Mucosa of rectum (tissue), 2 donors: ENCODE data around the gene CA9.

Source experiments
- H3K27ac ChIP-seq, 2 donors: one replicate each; pipeline ENCODE4 v1.7.0; 2013; ENCODE audit warnings: inconsistent platforms in 2 of 2, low read depth in 2 of 2, low read length in 2 of 2
- H3K27me3 ChIP-seq, 2 donors: one replicate each; pipeline ENCODE4 v1.7.0; 2013; ENCODE audit warnings: low read length in 2 of 2; ENCODE audit not compliant: control insufficient read depth in 2 of 2, insufficient read depth in 2 of 2
- H3K36me3 ChIP-seq, 2 donors: one replicate each; pipeline ENCODE4 v1.7.0; 2013; ENCODE audit warnings: low read length in 2 of 2; ENCODE audit not compliant: control insufficient read depth in 2 of 2, insufficient read depth in 2 of 2
- H3K4me1 ChIP-seq, 2 donors: one replicate each; pipeline ENCODE4 v1.7.0; 2013; ENCODE audit warnings: low read length in 2 of 2, mild to moderate bottlenecking in 1 of 2; ENCODE audit not compliant: control insufficient read depth in 2 of 2, insufficient read depth in 2 of 2
- H3K4me3 ChIP-seq, 2 donors: one replicate each; pipeline ENCODE4 v1.7.0; 2013; ENCODE audit warnings: low read length in 2 of 2
- H3K9ac ChIP-seq, 2 donors: one replicate each; pipeline ENCODE4 v1.7.0; 2013; ENCODE audit warnings: low read length in 2 of 2, low read depth in 1 of 2, mild to moderate bottlenecking in 1 of 2
- H3K9me3 ChIP-seq, 2 donors: one replicate each; pipeline ENCODE4 v1.7.0; 2013; ENCODE audit warnings: low read length in 2 of 2; ENCODE audit not compliant: control insufficient read depth in 2 of 2
- donor health status: healthy.
- donor health status: Normal muscosa, but diverticular disease.

Gene CA9

DNA sequence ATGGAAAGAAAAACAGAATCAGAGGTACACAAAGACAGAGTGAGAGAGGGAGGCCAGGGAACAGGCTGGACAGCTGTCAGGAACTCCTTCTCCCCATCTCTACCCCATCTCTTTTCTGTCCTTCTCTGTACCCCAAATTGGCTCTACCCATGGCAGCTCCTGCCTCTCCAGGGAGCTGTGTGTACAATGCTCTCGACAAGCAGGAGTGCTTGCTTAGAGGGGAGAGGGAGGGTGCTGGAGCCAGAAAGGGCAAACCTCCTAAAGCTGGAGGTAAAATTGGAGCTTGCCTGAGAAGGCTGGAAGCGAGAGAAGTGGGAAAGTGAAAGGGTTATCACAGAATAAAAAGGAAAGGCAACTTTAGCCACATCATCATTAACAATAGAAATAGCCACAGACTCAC is 9.6 kb downstream of the CA9 start:
- H3K9me3 ChIP-seq, result no peaks in the 10 kb centered on the region
- H3K36me3 ChIP-seq, result no peaks in the 10 kb centered on the region
- no peak overlapping the region for H3K9ac ChIP-seq
- no peaks in the 10 kb centered on the region for H3K4me1 ChIP-seq
- no peak overlapping the region for H3K4me3 ChIP-seq
- no peaks in the 10 kb centered on the region for H3K27me3 ChIP-seq
- no peak overlapping the region for H3K27ac ChIP-seq

DNA sequence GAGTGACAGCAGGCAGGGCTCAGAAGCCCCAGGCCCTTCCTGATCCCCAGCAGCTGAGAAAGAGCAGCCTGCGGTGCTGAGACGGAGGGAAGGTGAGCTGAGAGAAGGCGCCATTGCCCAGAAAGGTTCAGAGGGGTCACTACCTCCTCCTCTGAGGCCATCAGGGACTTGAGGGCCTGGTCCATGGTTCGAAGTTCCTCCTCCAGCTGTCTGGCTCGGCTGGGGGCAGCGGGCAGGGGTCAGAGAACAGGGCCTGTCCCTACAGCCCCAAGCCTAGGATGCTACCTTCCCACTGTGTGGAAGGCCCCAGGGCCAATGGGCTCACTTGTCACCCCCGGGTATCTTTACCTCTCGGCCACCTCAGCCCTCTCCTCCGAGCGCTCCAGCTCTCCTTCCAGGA is 11.2 kb downstream of the CA9 start:
- Histone ChIP-seq H3K4me3 (no peak overlapping the region), H3K36me3 (no peaks in the 10 kb centered on the region), H3K9ac (no peak overlapping the region)

DNA sequence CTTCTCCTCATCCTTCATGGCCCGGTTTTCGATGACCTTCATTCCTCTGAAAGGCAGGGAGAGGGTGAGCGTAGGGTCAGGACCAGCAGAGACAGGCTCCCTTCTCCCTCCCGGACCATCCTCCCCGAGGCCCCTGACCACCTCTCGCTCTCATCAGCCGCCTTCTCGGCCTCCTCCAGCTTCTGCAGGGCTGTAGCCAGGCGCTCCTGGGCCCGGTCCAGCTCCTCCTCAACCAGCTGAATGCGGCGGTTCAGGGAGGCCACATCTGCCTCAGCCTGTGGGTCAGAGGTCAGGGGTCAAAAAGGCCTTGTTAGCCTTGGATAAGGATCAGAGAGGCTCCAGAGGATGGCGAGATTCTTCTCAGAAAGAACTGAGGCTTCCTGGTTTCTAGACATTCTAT is 11.8 kb downstream of the CA9 start:
- Histone ChIP-seq H3K27me3 (no peaks in the 10 kb centered on the region), H3K36me3 (no peaks in the 10 kb centered on the region), H3K27ac (no peak overlapping the region), H3K4me3 (peak overlapping the region in 1 of 2 donors; percentile 33), H3K4me1 (peaks cover 2 to 6% of the 10 kb centered on the region in 2 donors), H3K9me3 (no peaks in the 10 kb centered on the region), H3K9ac (no peak overlapping the region)

More for the DNA sequence above, 11.2 kb downstream of the CA9 start:
- H3K27me3 ChIP-seq, result no peaks in the 10 kb centered on the region
- no peak overlapping the region for H3K27ac ChIP-seq
- no peaks in the 10 kb centered on the region for H3K9me3 ChIP-seq
- peaks cover 0 to 3% of the 10 kb centered on the region in 2 donors for H3K4me1 ChIP-seq

DNA sequence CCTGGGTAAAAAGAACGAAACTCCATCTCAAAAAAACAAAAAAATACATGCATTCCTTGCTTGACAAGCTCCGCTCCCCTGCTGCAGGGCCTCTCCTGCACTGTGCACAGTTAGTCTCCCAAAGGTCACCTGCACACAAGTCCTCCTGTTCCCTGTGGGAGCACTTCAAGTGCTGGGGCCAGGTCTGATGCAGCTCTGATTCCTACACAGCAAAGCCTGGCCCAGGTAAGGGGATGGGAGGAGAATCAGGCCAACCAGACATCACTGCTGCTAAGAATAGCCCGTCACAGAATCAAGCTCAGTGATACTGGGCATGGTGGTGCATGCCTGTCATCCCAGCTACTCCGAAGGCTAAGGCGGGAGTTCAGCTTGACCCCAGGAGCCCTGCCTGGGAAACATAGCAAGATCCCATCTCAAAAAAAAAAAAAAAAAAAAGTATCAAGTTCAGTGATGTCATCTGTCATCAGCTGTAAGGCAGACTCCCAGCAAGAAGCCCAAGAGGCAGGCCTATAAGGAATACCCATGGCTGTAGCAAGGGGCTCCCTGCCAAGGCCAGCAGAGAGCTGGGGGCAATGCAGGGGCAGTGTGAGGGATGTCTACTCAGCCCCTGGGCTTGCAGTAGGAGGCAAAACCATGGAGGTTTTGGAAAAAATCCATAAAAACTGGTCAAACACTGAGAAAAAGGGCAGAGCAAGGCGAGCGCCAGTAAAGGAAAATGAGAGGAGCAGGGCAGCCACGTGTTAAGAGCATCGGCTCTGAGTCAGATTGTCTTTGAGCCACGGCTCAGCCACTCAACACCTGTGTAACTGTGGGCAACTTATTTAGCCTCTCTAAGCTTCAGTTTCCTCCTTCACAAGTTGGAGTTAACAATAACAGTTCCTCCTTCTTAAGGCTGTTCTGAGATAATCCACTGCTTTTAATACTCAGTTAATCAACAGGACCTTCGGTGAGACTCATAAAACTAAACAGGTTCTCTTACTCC is 12.8 kb downstream of the CA9 start:
- Histone ChIP-seq H3K27me3 (no peaks in the 10 kb centered on the region), H3K27ac (peak overlapping the region in 1 of 2 donors; percentile 3), H3K36me3 (no peaks in the 10 kb centered on the region), H3K4me1 (peaks cover 6 to 7% of the 10 kb centered on the region in 2 donors), H3K9me3 (no peaks in the 10 kb centered on the region), H3K9ac (no peak overlapping the region), H3K4me3 (peak overlapping the region in 1 of 2 donors; percentile 34)

- H3K4me3 ChIP-seq, result peak overlapping the region in 1 of 2 donors; percentile 48
Measured at GRCh38 chr9:35687306-35687705, 13.6 kb downstream of the CA9 start.

GRCh38 chr9:35687972-35688557 is 14.3 kb downstream of the CA9 start:
- peak overlapping the region in 1 of 2 donors; percentile 62 for H3K4me3 ChIP-seq
- H3K9me3 ChIP-seq, result no peaks in the 10 kb centered on the region
- H3K9ac ChIP-seq, result peak overlapping the region in 1 of 2 donors; percentile 12
- peaks cover 6 to 8% of the 10 kb centered on the region in 2 donors for H3K4me1 ChIP-seq
- H3K27me3 ChIP-seq, result no peaks in the 10 kb centered on the region
- H3K36me3 ChIP-seq, result no peaks in the 10 kb centered on the region
- H3K27ac ChIP-seq, result peak overlapping the region; percentile 49 to 86

More at GRCh38 chr9:35687306-35687705, 13.6 kb downstream of the CA9 start:
- peak overlapping the region in 1 of 2 donors; percentile 86 for H3K27ac ChIP-seq
- peak overlapping the region in 1 of 2 donors; percentile 34 for H3K9ac ChIP-seq
- H3K9me3 ChIP-seq, result no peaks in the 10 kb centered on the region
- H3K4me1 ChIP-seq, result peaks cover 6 to 8% of the 10 kb centered on the region in 2 donors
- H3K27me3 ChIP-seq, result no peaks in the 10 kb centered on the region
- H3K36me3 ChIP-seq, result no peaks in the 10 kb centered on the region

DNA sequence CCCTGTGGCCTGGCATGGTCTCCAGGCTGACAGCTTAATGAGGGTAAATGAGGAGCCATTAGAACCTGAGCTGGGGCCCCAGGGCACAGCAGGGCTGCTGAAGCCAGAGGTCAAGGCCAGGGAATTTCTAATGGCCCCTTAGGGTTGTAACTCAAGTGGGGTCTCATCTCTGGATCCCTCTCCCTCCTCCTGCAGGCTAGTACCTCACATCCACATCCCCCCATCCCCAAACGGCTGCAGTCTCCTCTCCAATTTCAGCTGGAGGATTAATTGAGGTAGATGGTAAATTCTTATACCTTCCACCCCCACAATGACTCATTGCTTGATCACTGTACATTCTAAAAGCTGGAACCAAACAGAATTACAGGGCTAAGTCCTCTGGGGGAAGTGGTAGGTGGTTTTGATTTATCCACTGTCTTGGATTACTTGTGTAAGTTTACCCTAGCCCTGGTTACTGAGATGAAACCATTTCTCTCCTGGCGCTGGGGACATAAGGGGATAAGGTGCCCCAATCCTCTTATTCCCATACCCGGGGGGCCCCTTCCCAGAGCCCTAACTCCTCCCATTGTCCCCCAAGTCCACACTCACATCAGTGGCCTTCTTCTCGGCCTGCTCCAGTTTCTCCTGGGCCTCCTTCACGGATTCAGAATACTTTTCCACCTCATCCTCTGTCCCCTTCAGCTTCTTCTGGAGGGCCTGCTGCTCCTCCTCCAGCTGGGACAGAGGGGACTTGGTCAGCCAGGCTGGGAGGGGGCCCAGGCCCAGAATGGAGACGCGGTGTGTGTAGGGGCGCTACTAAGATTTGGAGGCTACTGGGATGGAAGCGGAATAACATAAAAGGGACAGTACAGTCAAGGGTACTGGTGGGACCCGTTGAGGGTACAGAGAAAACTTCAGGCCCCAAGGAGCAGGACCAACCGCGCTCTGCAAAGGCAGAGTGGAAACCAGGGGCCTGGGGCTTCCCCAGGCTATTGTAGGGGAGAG is 15.1 kb downstream of the CA9 start:
- Histone ChIP-seq H3K36me3 (no peaks in the 10 kb centered on the region), H3K4me3 (peak overlapping the region; percentile 62 to 77), H3K27me3 (no peaks in the 10 kb centered on the region), H3K4me1 (peaks cover 6 to 8% of the 10 kb centered on the region in 2 donors), H3K9ac (peak overlapping the region; percentile 21 to 56), H3K9me3 (no peaks in the 10 kb centered on the region), H3K27ac (peak overlapping the region; percentile 69 to 86)

- Histone ChIP-seq H3K4me1 (peaks cover 6 to 8% of the 10 kb centered on the region in 2 donors), H3K27ac (peak within 1 kb of the TSS; percentile 82 to 86), H3K4me3 (peak within 1 kb of the TSS; percentile 67 to 77), H3K9me3 (no peaks in the 10 kb centered on the region), H3K27me3 (no peaks in the 10 kb centered on the region), H3K9ac (peak within 1 kb of the TSS; percentile 64 to 77), H3K36me3 (no peaks in the 10 kb centered on the region)
Measured at GRCh38 chr9:35689542-35690293, 16.0 kb downstream of the CA9 start, which contains the start of gene TPM2. TPM2 (minus strand) TSS chr9:35689925; CDS start chr9:35689817, 108 bp downstream.

DNA sequence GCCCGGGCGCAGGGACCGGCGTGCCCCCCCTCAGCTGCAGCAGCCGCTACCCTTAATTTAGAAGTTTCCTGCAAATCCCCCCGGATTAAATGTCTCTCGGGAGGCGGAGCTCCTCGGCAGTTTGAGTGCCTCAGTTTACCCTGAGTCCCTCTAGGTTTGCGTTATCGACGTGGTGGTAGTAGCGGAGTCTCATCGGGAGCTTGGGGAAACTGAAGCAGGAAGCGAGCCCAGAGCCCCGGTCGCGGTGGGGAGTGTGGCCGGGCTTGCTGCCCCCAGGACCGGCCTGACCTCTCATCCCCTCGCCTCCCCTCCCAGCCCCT is 16.5 kb downstream of the CA9 start:
- Histone ChIP-seq H3K27me3 (no peaks in the 10 kb centered on the region), H3K4me1 (peaks cover 6 to 8% of the 10 kb centered on the region in 2 donors), H3K27ac (peak overlapping the region; percentile 82 to 86), H3K4me3 (peak overlapping the region; percentile 65 to 77), H3K36me3 (no peaks in the 10 kb centered on the region), H3K9ac (peak overlapping the region; percentile 58 to 70), H3K9me3 (no peaks in the 10 kb centered on the region)
